ENCODE measurements around the gene ZNF546.
"Not testable (repeated sequence)": the region's sequence is repeated elsewhere in the genome, so short reads cannot be mapped to it uniquely, and the experiment has no call there.

The ZNF546 gene

GRCh38 chr19:39996811-39997637, at the start of gene ZNF546:
Gene ZNF546, plus strand, starts transcription at chr19:39997060. Its CDS starts 1,267 bp downstream, at chr19:39998327.
- peak; percentile 94 for DNase-seq

DNA sequence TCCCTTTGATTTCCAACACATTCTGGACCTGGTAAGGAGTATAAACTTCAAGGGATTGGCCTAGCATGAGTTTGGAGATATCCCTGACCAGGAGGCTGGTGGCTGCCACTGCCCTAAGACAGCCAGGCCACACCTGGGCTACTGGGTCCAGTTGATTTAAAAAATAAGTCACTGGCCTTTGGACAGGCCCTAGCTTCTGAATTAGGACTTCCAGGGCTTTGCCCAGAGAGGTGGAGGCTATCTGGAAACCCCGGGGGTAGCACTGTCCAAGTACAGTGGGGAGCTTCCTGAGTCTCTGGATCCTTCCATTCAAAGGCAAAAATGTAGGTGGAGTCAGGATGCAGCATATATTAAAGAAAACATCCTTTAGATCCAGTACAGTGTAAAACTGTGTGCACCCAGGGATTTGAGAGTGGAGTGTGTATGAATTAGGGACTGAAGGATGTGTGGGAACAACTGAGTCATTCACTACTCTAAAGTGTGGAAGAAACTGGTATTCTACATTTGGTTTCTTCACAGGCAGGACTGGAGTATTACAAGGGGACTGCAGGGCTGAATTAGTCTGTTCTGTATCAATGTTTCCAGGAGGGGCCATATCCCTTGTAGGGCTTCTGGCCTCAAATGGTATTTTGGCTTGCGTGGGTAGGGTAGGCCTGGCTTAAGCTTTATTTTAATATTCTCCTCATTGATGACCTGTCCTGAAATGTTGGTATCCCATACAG, 47.7 kb upstream of the ZNF546 start:
- no peak for DNase-seq

DNA sequence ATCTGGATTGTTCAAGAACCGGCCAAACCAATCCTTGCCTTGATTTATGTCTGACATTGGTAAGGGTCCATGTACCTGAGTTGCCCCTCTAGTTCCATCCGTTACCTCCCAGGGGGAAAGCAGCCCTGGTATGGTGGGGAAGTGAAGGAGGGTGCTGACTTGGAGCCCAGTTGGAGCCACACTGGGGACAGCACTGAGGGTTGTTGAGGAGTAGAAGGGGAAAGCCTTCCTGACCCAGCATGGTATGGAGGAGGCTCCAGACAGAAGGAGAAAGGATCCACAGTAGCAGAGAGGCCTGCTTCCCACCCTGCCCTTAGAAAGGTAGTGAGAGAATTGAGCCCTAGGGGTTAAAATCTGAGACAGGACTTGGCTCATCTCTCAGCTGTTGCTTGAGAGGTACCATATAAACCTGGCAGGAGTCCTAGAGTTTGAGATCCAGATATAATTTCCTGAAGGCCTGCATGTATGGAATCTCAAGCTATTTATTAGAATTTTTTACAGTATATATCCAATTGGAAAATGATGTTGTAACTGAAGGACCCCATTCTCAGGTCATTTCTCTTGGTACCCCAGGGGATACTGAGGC, 45.7 kb upstream of the ZNF546 start:
- no peak for DNase-seq

DNA sequence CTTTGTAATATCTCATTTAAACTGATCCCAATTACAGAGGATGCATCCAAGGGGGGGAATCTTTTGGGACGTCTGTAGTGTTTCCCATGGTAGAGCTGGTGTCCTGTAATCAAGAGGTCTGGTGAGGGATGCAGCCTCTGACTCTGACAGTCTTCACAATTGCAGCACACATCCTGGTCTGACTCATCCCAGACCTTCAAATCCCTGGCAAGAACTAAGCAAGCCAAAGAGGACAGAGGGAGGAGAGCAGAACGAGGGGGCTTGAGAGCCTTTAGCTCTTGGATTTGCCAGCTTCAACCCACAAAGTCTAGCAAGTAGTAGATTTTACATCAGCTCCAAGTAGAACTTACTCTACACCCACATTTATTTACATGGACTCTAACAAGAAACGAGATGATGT, 45.2 kb upstream of the ZNF546 start:
- DNase-seq: no peak

DNA sequence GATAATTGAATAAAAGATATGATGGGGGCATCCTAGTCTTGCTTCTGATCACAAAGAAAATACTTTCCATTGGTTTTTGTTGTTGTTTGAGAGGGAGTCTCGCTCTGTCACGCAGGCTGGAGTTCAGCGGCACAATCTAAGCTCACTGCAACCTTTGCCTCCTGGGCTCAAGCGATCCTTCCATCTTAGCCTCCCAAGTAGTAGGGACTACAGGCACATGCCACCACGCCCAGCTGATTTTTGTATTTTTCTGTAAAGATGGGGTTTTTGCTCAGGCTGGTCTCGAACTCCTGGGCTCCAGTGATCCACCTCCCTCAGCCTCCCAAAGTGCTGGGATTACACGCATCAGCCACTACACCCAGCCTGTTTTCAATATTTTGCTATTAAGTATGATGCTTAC, 42.9 kb upstream of the ZNF546 start:
- no peak for DNase-seq

DNA sequence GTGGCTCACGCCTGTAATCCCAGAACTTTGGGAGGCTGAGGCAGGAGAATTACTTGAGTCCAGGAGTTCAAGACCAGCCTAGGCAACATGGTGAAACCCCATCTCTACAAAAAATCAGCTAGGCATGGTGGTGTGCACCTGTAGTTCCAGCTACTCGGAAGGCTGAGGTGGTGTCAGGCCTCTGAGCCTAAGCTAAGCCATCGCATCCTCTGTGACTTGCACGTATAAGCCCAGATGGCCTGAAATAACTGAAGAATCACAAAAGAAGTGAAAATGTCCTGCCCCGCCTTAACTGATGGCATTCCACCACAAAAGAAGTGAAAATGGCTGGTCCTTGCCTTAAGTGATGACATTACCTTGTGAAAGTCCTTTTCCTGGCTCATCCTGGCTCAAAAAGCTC, 39.0 kb upstream of the ZNF546 start:
- not testable (repeated sequence) for DNase-seq

DNA sequence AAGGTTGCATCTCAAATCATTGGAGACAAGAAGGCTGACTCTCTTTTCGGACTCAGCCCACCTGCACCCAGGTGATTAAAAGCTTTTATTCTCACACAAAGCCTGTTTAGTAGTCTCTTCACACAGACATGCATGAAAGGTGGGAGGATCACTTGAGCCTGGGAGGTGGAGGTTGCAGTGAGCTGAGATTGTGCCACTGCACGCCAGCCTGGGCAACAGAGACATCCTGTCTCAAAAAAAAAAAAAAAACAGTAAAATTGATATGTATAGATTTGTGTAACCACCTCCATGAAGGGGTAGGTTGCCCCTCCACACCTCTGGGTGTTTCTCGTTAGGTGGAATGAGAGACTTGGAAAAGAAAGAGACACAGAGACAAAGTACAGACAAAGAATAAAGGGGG, 37.9 kb upstream of the ZNF546 start:
- DNase-seq: not testable (repeated sequence)

GRCh38 chr19:39959407-39959806, 37.5 kb upstream of the ZNF546 start:
- DNase-seq: not testable (repeated sequence)

- DNase-seq: no peak
These were observed 33.0 kb upstream of the ZNF546 start for GRCh38 chr19:39963898-39964297.

GRCh38 chr19:39966617-39967016, 30.2 kb upstream of the ZNF546 start:
- DNase-seq: no peak

DNA sequence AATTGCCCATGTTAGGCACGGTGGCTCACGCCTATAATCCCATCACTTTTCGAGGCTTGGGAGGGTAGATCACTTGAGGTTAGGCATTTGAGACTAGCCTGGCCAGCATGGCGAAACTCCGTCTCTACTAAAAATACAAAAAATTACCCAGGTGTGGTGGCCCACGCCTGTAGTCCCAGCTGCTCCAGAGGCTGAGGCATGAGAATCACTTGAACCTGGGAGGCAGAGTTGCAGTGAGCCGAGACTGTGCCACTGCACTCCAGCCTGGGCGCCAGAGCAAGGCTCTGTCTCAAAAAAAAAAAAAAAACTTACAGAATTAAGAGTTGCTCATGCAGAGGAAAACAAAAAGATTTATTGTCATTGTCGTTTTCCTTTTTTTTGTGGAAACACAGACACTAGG, 29.3 kb upstream of the ZNF546 start:
- no peak for DNase-seq

DNA sequence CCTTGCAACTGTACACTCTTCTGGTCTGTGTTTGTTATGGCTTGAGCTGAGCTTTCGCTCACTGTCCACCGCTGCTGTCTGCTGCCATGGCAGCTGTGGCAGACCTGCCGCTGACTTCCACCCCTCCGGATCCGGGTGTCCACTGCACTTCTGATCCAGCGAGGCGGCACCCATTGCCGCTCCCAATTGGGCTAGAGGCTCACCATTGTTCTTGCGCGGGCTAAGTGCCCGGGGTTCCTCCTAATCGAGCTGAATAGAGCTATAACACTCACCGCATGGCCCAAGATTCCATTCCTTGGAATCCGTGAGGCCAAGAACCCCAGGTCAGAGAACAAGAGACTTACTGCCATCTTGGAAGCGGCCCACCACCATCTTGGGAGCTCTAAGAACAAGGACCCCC, 28.1 kb upstream of the ZNF546 start:
- no peak for DNase-seq

GRCh38 chr19:39969266-39969665, 27.6 kb upstream of the ZNF546 start:
- DNase-seq: no peak

- peak; percentile 28 for DNase-seq
These were observed 27.0 kb upstream of the ZNF546 start for GRCh38 chr19:39969681-39970424.

DNA sequence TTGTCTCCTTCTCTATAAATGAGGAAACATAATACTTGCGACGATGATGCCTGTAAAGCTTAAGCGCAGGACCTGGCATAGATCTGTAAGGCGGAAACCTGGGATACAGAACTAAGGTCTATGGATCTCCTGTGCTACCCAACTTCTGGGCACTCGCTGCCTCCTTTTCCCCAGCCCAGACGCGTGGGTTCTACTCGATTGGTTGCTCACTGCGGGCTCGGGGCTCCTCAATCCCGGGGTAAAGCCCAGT, 26.5 kb upstream of the ZNF546 start:
- no peak for DNase-seq

- peak; percentile 99 for DNase-seq
These were observed 26.0 kb upstream of the ZNF546 start, which contains the start of gene PSMC4 for GRCh38 chr19:39970675-39971379. Gene PSMC4, plus strand, starts transcription at chr19:39971165. Its CDS starts 38 bp downstream, at chr19:39971203.

GRCh38 chr19:39971380-39972035, 25.4 kb upstream of the ZNF546 start:
- no peak for DNase-seq

GRCh38 chr19:39974377-39975155, 22.3 kb upstream of the ZNF546 start:
- no peak for DNase-seq

- no peak for DNase-seq
These were observed 14.0 kb upstream of the ZNF546 start for GRCh38 chr19:39982883-39983282.

DNA sequence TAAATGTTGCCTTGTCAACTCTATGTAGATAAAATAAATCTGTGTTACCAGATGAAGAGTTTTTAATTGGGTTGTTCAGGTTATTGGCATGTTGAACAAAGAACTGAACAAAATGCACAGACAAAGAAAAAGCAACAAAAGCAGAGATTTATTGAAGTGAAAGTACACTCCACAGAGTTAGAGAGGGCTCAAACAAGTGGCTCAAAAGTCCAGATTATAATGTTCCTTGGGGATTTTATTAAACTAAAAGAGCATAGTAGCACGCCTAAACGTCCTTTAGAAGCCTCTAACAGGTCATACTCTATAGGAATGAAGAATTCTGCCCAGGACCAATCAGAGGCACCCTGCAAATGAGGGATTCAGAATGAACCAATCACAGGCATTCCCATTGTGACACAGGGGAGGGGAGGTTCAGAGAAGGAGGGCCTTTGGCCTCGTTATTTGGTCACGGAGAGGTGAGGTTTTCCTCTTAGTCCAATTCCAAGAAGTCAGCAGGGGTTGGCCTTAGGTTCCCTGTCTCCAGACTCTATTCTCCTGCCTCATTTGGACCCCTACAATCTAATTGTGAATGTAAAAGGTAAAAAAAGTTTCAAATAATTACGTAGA, 13.1 kb upstream of the ZNF546 start:
- no peak for DNase-seq

DNA sequence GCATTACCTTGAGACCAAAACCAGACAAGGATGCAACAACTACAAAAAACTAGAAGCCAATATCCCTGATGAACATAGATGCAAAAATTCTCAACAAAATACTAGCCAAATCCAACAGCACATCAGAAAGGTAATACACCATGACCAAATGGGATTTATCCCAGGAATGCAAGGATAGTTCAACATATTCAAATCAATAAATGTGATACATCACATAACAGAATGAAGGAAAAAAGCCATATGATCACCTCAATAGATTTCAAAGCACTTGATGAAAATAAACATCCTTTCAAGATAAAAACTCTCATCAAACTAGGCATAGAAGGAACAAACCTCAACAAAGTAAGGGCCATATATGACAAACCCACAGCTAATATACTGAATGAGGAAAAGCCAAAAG, 10.2 kb upstream of the ZNF546 start:
- no peak for DNase-seq
